Embryonic facial prominence (tissue), 1 donor: Measurements from ENCODE around the gene RSPRY1.
"Not testable (repeated sequence)": the region's sequence is repeated elsewhere in the genome, so short reads cannot be mapped to it uniquely, and the experiment has no call there.

Source experiments
- DNase-seq: peaks from one replicate; pipeline ENCODE4 v3.0.0-alpha.2; 2016; ENCODE audit errors: extremely low spot score

Gene RSPRY1

DNA sequence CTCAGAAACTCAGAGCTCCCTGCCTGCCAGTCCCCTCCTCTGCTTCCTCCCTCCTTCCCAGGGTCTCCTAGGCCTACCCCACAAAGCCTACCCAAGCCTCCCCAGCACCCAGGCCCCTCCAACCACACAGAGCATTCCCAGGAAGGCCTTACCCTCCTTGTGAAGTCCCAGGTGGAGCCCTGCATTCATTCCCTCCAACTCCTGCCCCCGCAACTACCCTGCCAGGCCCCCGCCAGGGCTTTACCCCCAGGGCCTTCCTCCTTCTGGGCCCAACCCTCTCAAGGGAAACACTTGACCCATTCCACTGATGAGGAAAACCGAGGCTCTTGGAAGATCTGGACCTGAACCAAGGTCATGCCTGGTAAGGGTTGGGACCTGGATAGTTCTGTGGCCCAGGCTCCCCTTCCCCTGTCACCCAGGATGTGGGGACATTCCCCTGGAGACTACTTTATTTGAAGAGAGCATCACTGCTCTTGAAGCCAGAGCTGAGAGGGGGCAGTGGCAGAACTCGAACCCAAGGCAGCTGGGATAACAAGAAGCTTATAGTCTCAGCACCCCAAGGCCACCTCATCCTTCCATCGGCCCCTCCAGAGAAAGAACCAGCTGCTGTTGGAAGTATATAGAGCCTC lies 85.9 kb downstream of the RSPRY1 start:
- no peak for DNase-seq

DNA sequence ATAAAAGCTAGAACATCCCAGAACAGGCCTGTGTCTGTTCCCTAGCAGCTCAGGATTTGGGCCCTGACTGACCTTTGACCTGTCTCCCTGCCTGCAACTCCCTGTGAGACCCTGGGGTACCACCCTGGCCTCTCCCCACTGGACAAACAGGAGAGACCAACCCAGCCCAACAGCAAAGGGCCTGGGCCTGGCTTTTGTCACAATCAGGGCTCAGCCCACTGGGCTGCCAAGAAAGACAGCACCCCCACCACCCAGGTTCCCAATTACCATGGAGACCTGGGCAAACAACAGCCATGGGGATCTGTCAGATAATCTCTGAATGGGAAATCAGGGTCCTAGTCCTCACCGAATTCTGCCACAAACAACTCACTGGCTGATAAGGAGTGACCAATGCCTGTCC lies 87.2 kb downstream of the RSPRY1 start:
- no peak for DNase-seq

DNA sequence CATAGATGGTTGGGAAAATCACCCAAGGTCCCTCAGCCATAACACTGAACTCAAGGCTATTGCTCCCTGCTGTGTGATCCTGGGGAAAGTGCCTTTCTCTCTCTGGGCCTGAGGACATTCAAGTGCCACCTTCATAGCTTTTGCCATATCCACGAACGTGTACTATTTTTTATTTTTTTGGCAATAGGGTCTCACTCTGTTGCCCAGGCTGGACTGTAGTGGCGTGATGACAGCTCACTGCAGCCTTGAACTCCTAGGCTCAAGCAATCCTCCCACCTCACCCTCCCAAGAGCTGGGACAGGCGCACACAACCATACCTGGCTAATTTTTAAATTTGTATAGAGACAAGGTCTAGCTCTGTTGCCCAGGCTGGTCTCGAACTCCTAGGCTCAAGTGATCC lies 87.7 kb downstream of the RSPRY1 start:
- no peak for DNase-seq

DNA sequence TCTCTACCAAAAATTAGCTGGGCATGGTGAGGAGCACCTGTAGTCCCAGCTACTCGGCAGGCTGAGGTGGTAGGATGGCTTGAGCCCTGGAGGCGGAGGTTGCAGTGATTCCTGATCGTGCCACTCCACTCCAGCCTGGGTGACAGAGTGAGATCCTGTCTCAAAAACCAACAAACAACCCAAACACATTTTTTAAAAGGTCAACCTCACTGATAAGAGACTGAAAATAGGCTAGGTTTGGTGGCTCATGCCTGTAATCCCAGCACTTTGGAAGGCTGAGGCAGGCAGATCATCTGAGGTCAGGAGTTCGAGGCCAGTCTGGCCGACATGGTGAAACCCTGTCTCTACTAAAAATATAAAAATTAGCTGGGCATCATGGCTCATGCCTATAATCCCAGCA lies 89.8 kb downstream of the RSPRY1 start:
- DNase-seq = not testable (repeated sequence)

DNA sequence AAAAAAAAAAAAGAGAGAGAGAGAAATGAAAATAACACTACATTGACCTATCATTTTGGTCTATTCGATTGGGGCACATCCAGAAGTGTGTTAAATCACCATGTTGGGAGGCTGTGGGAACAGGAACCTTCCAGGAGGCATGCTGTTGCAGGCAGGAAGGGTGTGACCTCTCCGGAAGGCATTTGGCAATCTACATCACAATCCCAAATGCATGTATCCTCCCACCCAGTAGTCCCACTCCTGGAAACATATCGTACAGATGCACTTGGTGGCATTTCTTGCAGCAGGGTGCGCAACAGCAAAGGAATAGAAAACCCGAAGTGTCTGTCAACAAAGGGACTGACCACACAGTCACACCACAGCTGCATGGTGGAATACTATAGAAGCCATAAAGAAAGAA lies 90.5 kb downstream of the RSPRY1 start:
- no peak for DNase-seq

DNA sequence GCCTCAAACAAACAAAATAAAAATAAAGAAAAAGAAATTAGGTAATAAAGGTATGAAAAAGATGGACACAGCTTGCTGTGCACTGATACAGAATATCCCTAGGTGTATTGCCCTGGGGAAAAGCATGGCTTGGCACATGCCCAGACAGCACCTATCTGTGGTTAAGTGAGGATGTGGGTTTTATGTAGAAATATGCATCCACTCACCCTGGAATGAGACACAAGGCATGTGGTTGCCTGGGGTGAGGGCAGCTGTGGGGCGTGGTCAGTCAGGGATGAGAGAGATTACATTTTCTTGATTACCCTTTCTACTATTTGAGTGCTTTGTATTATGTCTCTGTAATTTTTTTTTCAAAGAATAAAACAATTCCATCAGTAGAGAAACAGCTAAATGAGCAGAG lies 91.5 kb downstream of the RSPRY1 start:
- DNase-seq = no peak

DNA sequence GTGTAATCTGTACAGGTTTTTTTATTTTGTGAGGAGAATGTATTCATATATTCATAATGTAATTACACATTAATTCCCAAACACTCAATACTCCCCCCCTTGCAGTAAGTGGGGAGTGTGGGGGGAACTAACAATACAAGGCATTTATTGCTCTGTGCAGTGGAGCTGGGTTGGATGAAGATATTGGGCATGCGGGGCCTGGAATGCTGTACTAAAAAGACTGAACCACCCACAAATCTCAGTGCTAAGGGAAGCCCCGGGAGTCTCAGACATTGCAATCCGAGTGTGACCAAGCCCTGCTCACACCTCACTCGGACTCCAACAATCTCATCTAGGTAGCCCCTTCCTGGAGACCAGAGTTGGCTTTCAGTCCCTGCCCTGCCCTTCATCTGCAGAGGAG lies 92.4 kb downstream of the RSPRY1 start:
- DNase-seq = no peak

DNA sequence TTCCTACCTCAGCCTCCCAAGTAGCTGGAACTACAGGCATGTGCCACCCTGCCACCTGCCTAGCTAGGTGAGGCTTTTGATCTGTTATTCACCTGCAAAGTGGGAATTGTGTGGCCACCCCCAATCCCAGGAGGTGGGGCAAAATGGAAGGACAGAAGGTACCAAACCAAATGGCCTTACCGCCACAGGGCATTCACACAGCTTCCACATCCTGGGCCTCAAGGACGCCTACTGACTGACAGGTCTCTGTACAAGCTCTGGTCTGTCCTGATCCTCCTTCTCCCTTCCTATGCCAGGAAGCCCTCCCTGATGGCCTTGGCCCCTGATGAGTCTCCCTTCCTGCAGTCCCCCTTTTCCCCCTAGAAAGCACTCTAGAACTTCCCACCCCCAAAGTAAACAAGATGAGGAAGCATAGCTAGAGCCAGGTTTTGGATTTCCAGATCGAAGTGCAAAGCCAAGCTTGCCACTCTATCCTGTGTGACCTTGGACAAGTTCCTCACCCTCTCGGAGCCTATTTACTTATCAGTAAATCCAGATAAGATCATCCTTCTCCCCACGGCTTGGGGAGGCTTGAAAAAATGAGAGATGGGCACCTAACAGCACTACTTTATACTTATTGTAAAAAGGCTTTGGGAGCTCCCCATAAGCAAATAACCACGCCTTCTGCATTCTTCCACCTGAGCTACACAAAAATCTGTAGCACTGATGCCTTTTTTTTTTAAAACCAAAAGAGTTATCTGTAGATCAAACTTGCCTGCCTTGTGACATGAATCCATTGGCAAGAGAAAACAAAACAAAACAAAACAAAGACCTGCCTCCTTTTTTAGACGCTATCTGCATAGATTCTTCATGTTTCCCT lies 93.9 kb downstream of the RSPRY1 start:
- DNase-seq = no peak

- no peak for DNase-seq
These were observed 95.7 kb downstream of the RSPRY1 start for GRCh38 chr16:57281791-57282190.

GRCh38 chr16:57282510-57283213 lies 96.5 kb downstream of the RSPRY1 start:
- no peak for DNase-seq

DNA sequence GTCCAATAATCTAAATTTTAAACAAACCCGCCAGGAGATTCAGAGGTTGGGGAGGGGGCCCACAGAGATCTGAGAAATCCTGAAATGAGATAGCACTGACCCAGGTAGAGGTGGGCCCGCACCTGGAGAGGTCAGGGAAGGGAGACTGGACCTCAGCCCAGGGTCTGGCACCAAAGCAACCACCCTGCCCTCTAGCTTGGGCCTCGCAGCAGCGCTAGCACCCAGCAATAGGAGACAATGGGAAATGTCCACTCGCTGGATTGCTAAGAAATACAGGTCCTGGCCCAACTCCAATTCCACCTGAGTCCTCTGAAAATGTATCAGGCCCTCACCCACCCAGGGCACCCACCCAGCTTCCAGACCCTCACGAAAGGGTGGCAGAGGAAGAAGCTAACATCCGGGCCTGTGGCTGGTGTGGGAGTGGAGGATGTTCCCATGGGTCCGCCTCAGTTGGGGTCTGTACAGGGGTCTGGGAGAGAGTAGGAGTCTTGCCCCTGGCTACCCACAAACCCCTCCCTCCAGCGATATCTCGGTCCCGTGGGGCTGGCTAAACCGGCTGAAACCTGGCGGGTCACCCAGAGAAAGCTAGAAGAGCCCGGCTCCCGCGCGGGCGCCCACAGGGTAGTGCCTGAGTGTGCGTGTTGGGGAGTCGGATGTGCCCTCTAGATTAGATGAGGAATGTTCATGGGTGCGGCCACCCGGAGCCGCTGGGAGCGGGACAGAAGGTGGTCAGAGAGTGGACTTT lies 97.3 kb downstream of the RSPRY1 start:
- DNase-seq = no peak

DNA sequence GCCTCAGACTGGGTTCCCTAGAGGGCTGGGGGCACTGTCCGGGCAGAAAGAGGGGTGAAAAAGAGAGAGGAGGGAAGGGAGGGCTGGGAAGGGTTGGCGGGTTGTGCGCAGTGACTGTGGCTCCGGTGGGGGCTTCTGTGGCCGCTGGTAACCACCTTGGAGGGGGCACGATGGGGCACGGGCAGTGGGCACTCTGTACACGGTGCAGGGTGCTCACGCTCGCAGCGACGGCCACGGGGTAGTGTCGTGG lies 97.8 kb downstream of the RSPRY1 start:
- DNase-seq = no peak

GRCh38 chr16:57284209-57284951 lies 98.3 kb downstream of the RSPRY1 start, which contains the start of gene PLLP:
PLLP (minus strand) TSS chr16:57284672; CDS start chr16:57284540, 132 bp downstream.
- no peak for DNase-seq

GRCh38 chr16:57284952-57285363 lies 98.8 kb downstream of the RSPRY1 start:
- DNase-seq = no peak

- no peak for DNase-seq
These were observed 99.2 kb downstream of the RSPRY1 start for GRCh38 chr16:57285379-57285778.

- DNase-seq = no peak
These were observed 103.5 kb downstream of the RSPRY1 start for GRCh38 chr16:57289391-57290257.
